Gastrocnemius medialis (tissue), 4 donors: ENCODE results near the gene CALML3. TPM values are rescaled to one million over a fixed set of nuclear protein-coding genes. Genes with fewer than 3 reads are reported as not detected.

ENCODE experiments used
- ATAC-seq, 2 donors: fragments of 150-250 bp; one replicate each; pipeline ENCODE4 v1.9.1; 2016
- DNase-seq, 2 donors: peaks; one replicate each; pipeline ENCODE4 v3.0.0-alpha.2; 2019
- H3K27ac ChIP-seq, 4 donors: fragments of 200-600 bp; sonication (generic); 1 replicate in 1 of 4; 2 replicates in 3 of 4; pipeline ENCODE4 v1.5.1; 2016 to 2018; ENCODE audit warnings: mild to moderate bottlenecking in 2 of 4, moderate library complexity in 1 of 4
- H3K27me3 ChIP-seq, 3 donors: fragments of 200-600 bp; sonication (generic) in 2 of 3; 1 replicate in 1 of 3; 2 replicates in 2 of 3; pipeline versions ENCODE4 v1.5.1 to v1.6.0; 2016 to 2019; ENCODE audit warnings: mild to moderate bottlenecking in 1 of 3, moderate library complexity in 1 of 3
- H3K36me3 ChIP-seq, 2 donors: fragments of 200-600 bp; sonication (generic) in 1 of 2; one replicate each; pipeline ENCODE4 v1.5.1; 2017 to 2018
- H3K4me1 ChIP-seq, 2 donors: fragments of 200-600 bp; sonication (generic) in 1 of 2; one replicate each; pipeline ENCODE4 v1.5.1; 2016 to 2017; ENCODE audit warnings: mild to moderate bottlenecking in 2 of 2
- H3K4me3 ChIP-seq, 4 donors: fragments of 200-600 bp; sonication (generic) in 3 of 4; 1 replicate in 1 of 4; 2 replicates in 3 of 4; pipeline ENCODE4 v1.5.1; 2016 to 2019; ENCODE audit warnings: mild to moderate bottlenecking in 2 of 4
- H3K9me3 ChIP-seq, 3 donors: fragments of 200-600 bp; sonication (generic) in 2 of 3; 1 replicate in 1 of 3; 2 replicates in 2 of 3; pipeline ENCODE4 v1.5.1; 2016 to 2019
- CTCF ChIP-seq, 5 experiments: fragments of 450-650 bp in 3 of 5; fragments of 200-600 bp in 2 of 5; sonication (generic) in 2 of 5; IDR thresholded peaks in 4 of 5; conservative IDR thresholded peaks in 1 of 5; 1 replicate in 4 of 5; 2 replicates in 1 of 5; pipeline ENCODE4 v1.5.1; 2016 to 2019; ENCODE audit warnings: antibody characterized with exemption in 5 of 5, mild to moderate bottlenecking in 3 of 5, moderate library complexity in 3 of 5
- POLR2A ChIP-seq, 2 donors: fragments of 450-650 bp; IDR thresholded peaks; one replicate each; pipeline ENCODE4 v1.6.1; 2017; ENCODE audit warnings: antibody characterized with exemption in 2 of 2, mild to moderate bottlenecking in 2 of 2, moderate library complexity in 2 of 2
- in situ Hi-C, 4 donors: fragments of 200-750 bp; cut with MboI; loops; one replicate each; pipeline versions ENCODE4 v1.15.0 to v1.8.0; 2017; ENCODE audit warnings: low sequenced_read_pairs in 4 of 4
- intact Hi-C: fragments of 100-400 bp; cut with DNase I; formaldehyde crosslinking; loops from one replicate; pipeline ENCODE4 v1.15.1; 2023; ENCODE audit warnings: low total_unique reads
- total RNA-seq, 4 donors: library from RNA; depleted of rRNA; stranded (reverse); fragments of >200 nt; gene quantifications; one replicate each; pipeline versions ENCODE4 v1.1.0 to v1.2.3, GENCODE V29; 2016

Gene CALML3
- total RNA-seq, 4 donors from 2014 or later = not detected

- H3K9me3 ChIP-seq = no peaks in the 10 kb centered on the region
- no peaks in the 10 kb centered on the region for H3K4me1 ChIP-seq
- DNase-seq (no peak), ATAC-seq (no peak)
- no peak overlapping the region for H3K4me3 ChIP-seq
- H3K27ac ChIP-seq = no peak overlapping the region
- in situ Hi-C loops (no loop called here), intact Hi-C loops (no loop called here)
- TF ChIP-seq CTCF (IDR thresholded peaks at IDR 0.05 in 4 of 5, conservative IDR thresholded peaks at IDR 0.05 in 1 of 5) (no peak), POLR2A (IDR thresholded peaks at IDR 0.05) (no peak)
- no peaks in the 10 kb centered on the region for H3K36me3 ChIP-seq
- no peaks in the 10 kb centered on the region for H3K27me3 ChIP-seq
These were observed 17.8 kb upstream of the CALML3 start for GRCh38 chr10:5506751-5507648.

- no peak overlapping the region for H3K4me3 ChIP-seq
- H3K4me1 ChIP-seq = no peaks in the 10 kb centered on the region
- no peaks in the 10 kb centered on the region for H3K36me3 ChIP-seq
- DNase-seq (no peak), ATAC-seq (no peak)
- intact Hi-C loops (no loop called here), in situ Hi-C loops (no loop called here)
- H3K27me3 ChIP-seq = no peaks in the 10 kb centered on the region
- TF ChIP-seq CTCF (IDR thresholded peaks at IDR 0.05 in 4 of 5, conservative IDR thresholded peaks at IDR 0.05 in 1 of 5) (no peak), POLR2A (IDR thresholded peaks at IDR 0.05) (no peak)
- H3K27ac ChIP-seq = no peak overlapping the region
- no peaks in the 10 kb centered on the region for H3K9me3 ChIP-seq
These were observed 17.1 kb upstream of the CALML3 start for GRCh38 chr10:5507649-5508131.

- no peaks in the 10 kb centered on the region for H3K36me3 ChIP-seq
- no peak for DNase-seq
- ATAC-seq = no peak
- H3K27ac ChIP-seq = no peak overlapping the region
- H3K4me3 ChIP-seq = no peak overlapping the region
- intact Hi-C loops (no loop called here), in situ Hi-C loops (no loop called here)
- no peaks in the 10 kb centered on the region for H3K27me3 ChIP-seq
- no peaks in the 10 kb centered on the region for H3K4me1 ChIP-seq
- no peaks in the 10 kb centered on the region for H3K9me3 ChIP-seq
- no peak for TF ChIP-seq CTCF (IDR thresholded peaks at IDR 0.05 in 4 of 5, conservative IDR thresholded peaks at IDR 0.05 in 1 of 5)
- TF ChIP-seq POLR2A (IDR thresholded peaks at IDR 0.05) = no peak
These were observed 16.6 kb upstream of the CALML3 start for GRCh38 chr10:5508161-5508604.

- H3K27me3 ChIP-seq = no peaks in the 10 kb centered on the region
- no peaks in the 10 kb centered on the region for H3K36me3 ChIP-seq
- H3K4me3 ChIP-seq = no peak overlapping the region
- in situ Hi-C loops (no loop called here), intact Hi-C loops (no loop called here)
- TF ChIP-seq POLR2A (IDR thresholded peaks at IDR 0.05) (no peak), CTCF (IDR thresholded peaks at IDR 0.05 in 4 of 5, conservative IDR thresholded peaks at IDR 0.05 in 1 of 5) (no peak)
- no peaks in the 10 kb centered on the region for H3K4me1 ChIP-seq
- H3K27ac ChIP-seq = no peak overlapping the region
- H3K9me3 ChIP-seq = no peaks in the 10 kb centered on the region
- no peak for DNase-seq
- no peak for ATAC-seq
These were observed 16.0 kb upstream of the CALML3 start for GRCh38 chr10:5508786-5509185.
